ENCODE measurements around the gene CCDC71L.

DNA sequence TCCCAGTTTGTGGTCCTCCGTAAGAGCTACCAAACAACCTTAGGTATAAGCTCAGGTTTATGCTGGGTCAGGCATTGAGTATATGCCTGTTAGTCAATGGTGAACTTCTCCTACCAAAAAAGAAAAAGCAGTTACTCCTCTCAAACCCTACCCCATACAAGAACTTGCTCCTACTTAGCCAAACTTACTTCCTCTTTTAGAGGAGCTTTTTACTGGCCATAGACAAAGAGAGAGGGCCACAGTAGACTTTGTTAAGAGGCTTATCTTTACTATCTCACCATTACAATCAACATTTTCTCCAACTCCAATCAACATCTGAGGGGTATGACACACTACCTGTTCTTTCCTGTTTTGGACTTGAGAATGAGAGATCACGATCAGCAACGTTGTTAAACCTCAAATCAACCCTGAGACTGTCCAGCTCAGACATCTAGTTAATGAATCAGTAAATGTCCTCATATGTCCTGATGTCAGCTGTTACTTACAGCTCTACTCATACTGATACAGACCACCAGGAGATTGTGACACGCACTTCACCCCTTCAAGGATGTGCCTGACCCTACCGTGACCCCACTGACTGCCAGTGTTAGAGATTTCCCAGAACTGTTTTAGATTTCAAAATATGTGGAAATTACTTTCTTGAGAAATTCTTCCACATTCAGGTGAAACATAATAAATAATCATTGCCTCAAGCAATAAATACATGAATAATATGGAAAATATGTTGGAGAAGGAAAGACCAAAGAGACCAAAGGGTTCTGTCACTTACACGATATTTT is 18.4 kb upstream of the CCDC71L start:
- TF ChIP-seq, protein P1, sequence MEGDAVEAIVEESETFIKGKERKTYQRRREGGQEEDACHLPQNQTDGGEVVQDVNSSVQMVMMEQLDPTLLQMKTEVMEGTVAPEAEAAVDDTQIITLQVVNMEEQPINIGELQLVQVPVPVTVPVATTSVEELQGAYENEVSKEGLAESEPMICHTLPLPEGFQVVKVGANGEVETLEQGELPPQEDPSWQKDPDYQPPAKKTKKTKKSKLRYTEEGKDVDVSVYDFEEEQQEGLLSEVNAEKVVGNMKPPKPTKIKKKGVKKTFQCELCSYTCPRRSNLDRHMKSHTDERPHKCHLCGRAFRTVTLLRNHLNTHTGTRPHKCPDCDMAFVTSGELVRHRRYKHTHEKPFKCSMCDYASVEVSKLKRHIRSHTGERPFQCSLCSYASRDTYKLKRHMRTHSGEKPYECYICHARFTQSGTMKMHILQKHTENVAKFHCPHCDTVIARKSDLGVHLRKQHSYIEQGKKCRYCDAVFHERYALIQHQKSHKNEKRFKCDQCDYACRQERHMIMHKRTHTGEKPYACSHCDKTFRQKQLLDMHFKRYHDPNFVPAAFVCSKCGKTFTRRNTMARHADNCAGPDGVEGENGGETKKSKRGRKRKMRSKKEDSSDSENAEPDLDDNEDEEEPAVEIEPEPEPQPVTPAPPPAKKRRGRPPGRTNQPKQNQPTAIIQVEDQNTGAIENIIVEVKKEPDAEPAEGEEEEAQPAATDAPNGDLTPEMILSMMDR (IDR thresholded peaks at IDR 0.05; ENCODE audit: poor library complexity): no peak
- TF ChIP-seq EZH2 (IDR thresholded peaks at IDR 0.05; ENCODE audit: borderline replicate concordance): no peak

Data from hepatocyte (in vitro differentiated cells).